Subcutaneous adipose tissue (tissue), 4 donors: ENCODE results near the gene CPTP. TPM values are rescaled to one million over a fixed set of nuclear protein-coding genes. Genes with fewer than 3 reads are reported as not detected.

ENCODE experiments used
- CTCF ChIP-seq: fragments of 450-650 bp; IDR thresholded peaks from one replicate; pipeline ENCODE4 v1.5.1; 2016; ENCODE audit warnings: low read depth, mild to moderate bottlenecking, control low read depth, antibody characterized with exemption, moderate library complexity
- total RNA-seq, 4 donors: library from RNA; depleted of rRNA; stranded (reverse); fragments of >200 nt; gene quantifications; one replicate each; pipeline ENCODE4 v1.1.0, GENCODE V29; 2016

CPTP gene
- total RNA-seq, 4 donors from 2014 or later = 4.9 to 33.0 (median 9.4) TPM

DNA sequence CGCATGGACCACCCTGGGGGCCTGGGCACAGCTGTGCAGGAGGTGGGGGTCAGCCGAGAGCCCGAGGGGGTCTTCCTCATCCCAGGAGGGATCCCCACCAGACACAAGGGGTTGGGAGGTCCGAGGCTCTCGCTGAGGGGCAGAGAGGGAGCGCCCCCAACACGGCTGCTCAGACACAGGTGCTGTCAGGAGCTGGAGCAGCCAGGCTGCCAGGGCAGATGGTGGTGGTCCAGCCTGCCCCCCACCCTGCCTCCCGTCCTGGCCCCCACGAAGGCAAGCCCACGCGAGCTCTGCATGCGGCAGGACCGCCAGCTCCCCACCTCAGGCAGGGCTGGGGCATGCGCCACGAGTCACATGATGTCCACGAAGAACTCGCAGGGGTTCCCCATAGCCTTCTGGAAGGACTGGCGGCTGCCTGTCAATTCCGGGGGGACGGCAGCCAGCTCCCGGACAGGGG is 11.2 kb downstream of the CPTP start:
- TF ChIP-seq CTCF = no peak

DNA sequence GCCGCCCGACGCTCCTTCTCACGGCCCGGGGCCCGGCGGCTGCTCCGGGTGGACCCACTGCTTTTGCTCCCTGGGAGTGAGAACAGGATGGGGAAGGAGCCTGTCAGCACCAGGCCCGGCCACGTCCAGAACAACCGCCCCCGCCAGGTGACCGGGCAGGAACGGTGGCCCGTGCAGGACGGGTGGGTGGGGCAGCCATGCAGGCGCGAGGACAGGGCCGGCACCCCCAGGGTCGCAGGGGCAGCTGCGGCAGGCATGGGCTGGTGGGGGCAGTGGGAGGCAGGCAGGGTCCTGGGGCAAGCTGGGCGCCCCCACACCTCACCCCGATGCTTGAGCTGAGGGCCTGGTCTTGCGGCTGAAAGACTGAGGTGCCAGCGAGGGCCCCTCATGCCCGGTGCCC is 11.8 kb downstream of the CPTP start:
- no peak for TF ChIP-seq CTCF

- no peak for TF ChIP-seq CTCF
Observed at GRCh38 chr1:1336931-1337792, 12.6 kb downstream of the CPTP start.

DNA sequence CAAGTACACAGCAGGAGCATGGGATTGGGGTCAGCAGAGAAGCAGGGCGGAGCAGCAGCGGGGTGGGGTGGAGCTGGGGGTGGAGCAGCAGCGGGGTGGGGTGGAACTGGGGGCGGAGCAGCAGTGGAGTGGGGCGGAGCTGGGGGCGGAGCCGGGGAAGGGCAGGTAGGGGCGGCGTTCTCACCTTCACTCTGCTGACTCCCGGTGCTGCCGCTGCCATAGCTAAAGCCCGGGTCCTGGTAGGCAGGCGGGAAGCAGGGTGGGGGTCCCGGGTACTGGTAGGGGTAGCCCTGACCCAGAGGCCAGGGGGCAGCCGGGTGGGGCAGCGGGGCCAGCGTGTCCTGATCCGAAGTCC is 13.2 kb downstream of the CPTP start:
- TF ChIP-seq CTCF = no peak

DNA sequence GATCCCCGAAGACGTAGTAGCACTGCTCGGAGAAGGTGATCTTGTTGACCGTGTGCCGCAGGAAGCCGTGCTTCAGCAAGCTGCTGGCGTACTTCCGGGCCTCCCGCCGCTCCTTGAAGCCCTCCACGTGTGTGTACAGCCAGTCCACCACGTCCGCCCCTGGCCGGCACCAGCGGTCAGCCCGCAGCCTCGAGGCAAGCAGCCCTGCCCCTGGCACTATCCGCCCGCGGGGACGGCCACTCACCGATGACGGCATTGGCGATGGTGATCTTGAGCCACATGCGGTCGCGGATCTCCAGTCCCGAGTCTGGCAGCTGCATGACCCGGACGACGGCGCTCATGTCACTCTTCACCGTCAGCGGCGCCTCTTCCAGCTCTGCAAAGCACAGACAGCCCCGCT is 13.7 kb downstream of the CPTP start:
- no peak for TF ChIP-seq CTCF

- TF ChIP-seq CTCF = no peak
Observed at GRCh38 chr1:1340185-1340584, 15.6 kb downstream of the CPTP start.

DNA sequence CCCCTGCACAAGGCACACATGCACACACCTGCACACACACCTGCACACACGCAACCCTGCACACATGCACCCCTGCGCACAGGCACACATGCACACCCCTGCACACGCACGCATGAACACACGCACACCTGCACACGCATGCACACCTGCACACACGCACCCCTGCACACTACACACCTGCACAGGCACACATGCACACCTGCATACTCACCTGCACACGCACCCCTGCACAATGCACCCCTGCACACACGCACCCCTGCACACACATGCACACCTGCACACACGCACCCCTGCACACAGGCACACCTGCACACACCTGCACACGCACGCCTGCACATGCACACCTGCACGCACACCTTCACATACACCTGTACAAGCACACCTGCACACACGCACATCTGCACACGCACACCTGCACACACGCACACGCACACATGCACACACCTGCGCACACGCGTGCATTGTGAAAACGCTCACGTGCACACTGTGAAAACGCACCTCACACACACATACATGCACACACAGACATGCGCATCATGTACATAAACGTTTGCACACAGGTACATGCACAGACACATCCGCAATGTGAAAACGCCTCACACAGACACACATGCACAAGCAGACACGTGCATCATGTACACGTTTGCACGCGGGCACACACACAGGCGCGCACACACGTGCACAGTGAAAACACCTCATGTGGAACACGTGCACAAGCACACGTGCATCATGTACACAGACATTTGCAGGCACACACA is 16.4 kb downstream of the CPTP start:
- no peak for TF ChIP-seq CTCF
